ENCODE data around the gene SPTBN5.

DNA sequence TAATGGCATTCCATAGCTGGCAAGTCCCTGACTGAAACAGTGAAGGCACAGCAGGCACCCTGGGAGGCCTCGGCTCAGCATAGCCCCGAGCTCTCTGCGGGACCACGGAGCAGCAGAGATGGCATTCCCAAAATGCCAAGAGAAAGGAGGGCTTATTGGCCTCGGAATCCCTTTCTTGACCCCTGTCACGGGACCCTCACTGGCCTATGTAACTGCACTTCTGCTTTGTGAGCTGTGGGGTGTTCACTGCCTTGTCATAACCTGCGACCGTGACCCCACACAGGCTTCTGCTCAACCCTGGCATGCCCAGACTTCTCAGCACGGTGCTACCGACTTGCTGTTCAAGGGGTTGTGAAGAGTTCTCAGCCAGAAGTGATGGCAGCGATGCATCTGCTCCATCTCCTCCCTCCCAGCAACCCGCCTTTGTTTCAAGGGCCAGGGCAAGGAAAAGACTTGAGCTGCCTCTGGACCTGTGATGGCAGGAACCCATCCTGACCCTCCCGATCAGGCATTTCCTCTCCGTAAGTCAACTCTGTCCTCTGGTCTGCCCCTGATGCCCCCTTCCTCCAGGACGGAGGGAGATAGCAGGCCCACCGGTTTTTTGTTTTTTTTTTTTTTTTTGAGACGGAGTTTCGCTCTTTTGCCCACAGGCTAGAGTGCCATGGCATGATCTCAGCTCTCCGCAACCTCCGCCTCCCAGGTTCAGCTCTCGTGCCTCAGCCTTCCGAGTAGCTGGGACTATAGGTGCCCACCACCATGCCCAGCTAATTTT, 48.0 kb upstream of the SPTBN5 start:
- TF ChIP-seq, protein P1, sequence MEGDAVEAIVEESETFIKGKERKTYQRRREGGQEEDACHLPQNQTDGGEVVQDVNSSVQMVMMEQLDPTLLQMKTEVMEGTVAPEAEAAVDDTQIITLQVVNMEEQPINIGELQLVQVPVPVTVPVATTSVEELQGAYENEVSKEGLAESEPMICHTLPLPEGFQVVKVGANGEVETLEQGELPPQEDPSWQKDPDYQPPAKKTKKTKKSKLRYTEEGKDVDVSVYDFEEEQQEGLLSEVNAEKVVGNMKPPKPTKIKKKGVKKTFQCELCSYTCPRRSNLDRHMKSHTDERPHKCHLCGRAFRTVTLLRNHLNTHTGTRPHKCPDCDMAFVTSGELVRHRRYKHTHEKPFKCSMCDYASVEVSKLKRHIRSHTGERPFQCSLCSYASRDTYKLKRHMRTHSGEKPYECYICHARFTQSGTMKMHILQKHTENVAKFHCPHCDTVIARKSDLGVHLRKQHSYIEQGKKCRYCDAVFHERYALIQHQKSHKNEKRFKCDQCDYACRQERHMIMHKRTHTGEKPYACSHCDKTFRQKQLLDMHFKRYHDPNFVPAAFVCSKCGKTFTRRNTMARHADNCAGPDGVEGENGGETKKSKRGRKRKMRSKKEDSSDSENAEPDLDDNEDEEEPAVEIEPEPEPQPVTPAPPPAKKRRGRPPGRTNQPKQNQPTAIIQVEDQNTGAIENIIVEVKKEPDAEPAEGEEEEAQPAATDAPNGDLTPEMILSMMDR (conservative IDR thresholded peaks at IDR 0.05; ENCODE audit: low read depth, low read length), result no peak
- TF ChIP-seq EZH2 (IDR thresholded peaks at IDR 0.05; ENCODE audit: low read length, unreplicated experiment) (no peak), EZH2phosphoT487 (IDR thresholded peaks at IDR 0.05; ENCODE audit: borderline replicate concordance, low read length) (no peak)

All from PC-3 (cell line).